HCT116 (cell line): ENCODE data around the gene CACNG3. TPM values are rescaled to one million over a fixed set of nuclear protein-coding genes. Genes with fewer than 3 reads are reported as not detected.

Source experiments
- ATAC-seq: fragments of 200-7000 bp; cut with Tn5 transposase; 2 replicates; pipeline ENCODE4 v1.9.1; 2020; ENCODE audit warnings: mild to moderate bottlenecking, moderate library complexity
- BruUV-seq: library from RNA; stranded (reverse); fragments of 400-500 nt; replicated peaks from 2 replicates; lab custom pipeline; 2021; lab: Mats Ljungman, UMichigan
- CTCF ChIA-PET: fragments of 300-600 bp; sonication (Branson Sonifier 250); formaldehyde crosslinking; loops from one replicate; lab custom pipeline; 2021; ENCODE audit warnings: antibody characterized with exemption; lab: Charles Lee
- POLR2A ChIA-PET: fragments of 300-600, 350-600 bp; sonication (Branson Sonifier 250); formaldehyde crosslinking; loops from one replicate; lab custom pipeline; 2021; ENCODE audit warnings: antibody characterized with exemption; lab: Charles Lee
- RAD21 ChIA-PET, 2 experiments: fragments of 300-600 bp; sonication (Branson Sonifier 250); formaldehyde crosslinking; loops; one replicate each; lab custom pipeline; 2023; ENCODE audit warnings: low total read pairs in 2 of 2; ENCODE audit not compliant: uncharacterized antibody in 2 of 2, unreplicated experiment in 2 of 2, low non-redundant PET in 1 of 2; lab: Charles Lee
- DNase-seq: peaks from one replicate; pipeline ENCODE4 v3.0.0-alpha.2; 2010; ENCODE audit warnings: low read depth, low spot score
- H2AFZ ChIP-seq: fragments of 200-600 bp; shearing (Covaris generic), sonication (generic); 2 replicates; pipeline ENCODE4 v1.6.1; 2017; ENCODE audit warnings: low read depth, mixed run types, mixed read lengths, antibody characterized with exemption, low read length; ENCODE audit not compliant: poor library complexity, severe bottlenecking
- H3K27ac ChIP-seq: 2 replicates; pipeline ENCODE4 v1.5.1; 2012; ENCODE audit warnings: low read depth, low read length
- H3K27me3 ChIP-seq: fragments of 200-600 bp; sonication (generic); 2 replicates; pipeline ENCODE4 v1.6.1; 2016; ENCODE audit warnings: mixed run types, low read length, mixed read lengths; ENCODE audit not compliant: insufficient read depth
- H3K36me3 ChIP-seq, 2 experiments: fragments of 200-500 bp in 1 of 2; fragments of 200-600 bp in 1 of 2; sonication (Bioruptor generic) in 1 of 2; sonication (generic) in 1 of 2; 2 replicates each; pipeline versions ENCODE4 v1.5.1 to v1.6.1; 2014 to 2016; ENCODE audit warnings: low read length in 2 of 2, inconsistent platforms in 1 of 2, mixed read lengths in 1 of 2, mixed run types in 1 of 2; ENCODE audit not compliant: insufficient read depth in 2 of 2, control insufficient read depth in 1 of 2
- H3K4me1 ChIP-seq, 2 experiments: fragments of 200-600 bp in 1 of 2; sonication (generic) in 1 of 2; 2 replicates each; pipeline versions ENCODE4 v1.5.1 to v1.6.1; 2012 to 2017; ENCODE audit warnings: low read length in 2 of 2, inconsistent platforms in 1 of 2, mild to moderate bottlenecking in 1 of 2, mixed read lengths in 1 of 2, mixed run types in 1 of 2, moderate library complexity in 1 of 2; ENCODE audit not compliant: insufficient read depth in 2 of 2, control insufficient read depth in 1 of 2
- H3K4me2 ChIP-seq: fragments of 200-600 bp; sonication (generic); 2 replicates; pipeline ENCODE4 v1.6.1; 2017; ENCODE audit warnings: mixed run types, low read length, mixed read lengths
- H3K4me3 ChIP-seq, 2 experiments: fragments of 200-600 bp in 1 of 2; sonication (generic) in 1 of 2; replicated peaks in 1 of 2; 2 replicates each; pipeline ENCODE4 v1.5.1; 2011 to 2016; ENCODE audit warnings: low read length in 2 of 2, control low read depth in 1 of 2, low read depth in 1 of 2, mild to moderate bottlenecking in 1 of 2, mixed read lengths in 1 of 2, mixed run types in 1 of 2
- H3K79me2 ChIP-seq: fragments of 200-600 bp; sonication (generic); 2 replicates; pipeline ENCODE4 v1.6.1; 2017; ENCODE audit warnings: mild to moderate bottlenecking, mixed run types, low read length, moderate library complexity, mixed read lengths; ENCODE audit not compliant: insufficient read depth
- H3K9ac ChIP-seq: fragments of 200-600 bp; sonication (generic); 2 replicates; pipeline ENCODE4 v1.6.1; 2016; ENCODE audit warnings: low read length, mixed read lengths
- H3K9me2 ChIP-seq: fragments of 200-600 bp; sonication (generic), shearing (Covaris generic); 2 replicates; pipeline ENCODE4 v1.6.1; 2017; ENCODE audit warnings: mixed run types, mild to moderate bottlenecking, moderate library complexity; ENCODE audit not compliant: insufficient read depth
- H3K9me3 ChIP-seq, 2 experiments: fragments of 200-500 bp in 1 of 2; fragments of 200-600 bp in 1 of 2; sonication (Bioruptor generic) in 1 of 2; sonication (generic) in 1 of 2; 2 replicates each; pipeline ENCODE4 v1.6.1; 2014 to 2017; ENCODE audit warnings: low read length in 2 of 2, mixed read lengths in 2 of 2, inconsistent platforms in 1 of 2, low read depth in 1 of 2, mild to moderate bottlenecking in 1 of 2, mixed run types in 1 of 2, moderate library complexity in 1 of 2; ENCODE audit not compliant: control insufficient read depth in 1 of 2, insufficient read depth in 1 of 2
- H4K20me1 ChIP-seq: fragments of 200-600 bp; sonication (generic), shearing (Covaris generic); 2 replicates; pipeline ENCODE4 v1.6.1; 2017; ENCODE audit warnings: mixed run types, mild to moderate bottlenecking, moderate library complexity; ENCODE audit not compliant: insufficient read depth
- EGR1 ChIP-seq: IDR thresholded peaks from 2 replicates; pipeline ENCODE4 v1.6.1; 2012; ENCODE audit warnings: low read depth
- FOSL1 ChIP-seq: IDR thresholded peaks from 2 replicates; pipeline ENCODE4 v1.6.1; 2012; ENCODE audit warnings: low read depth
- POLR2A ChIP-seq: IDR thresholded peaks from 2 replicates; pipeline ENCODE4 v1.7.0; 2011; ENCODE audit warnings: borderline replicate concordance; ENCODE audit not compliant: insufficient read depth, insufficient read length; ENCODE audit errors: extremely low read depth
- SP1 ChIP-seq: IDR thresholded peaks from 2 replicates; pipeline ENCODE4 v1.6.1; 2012; ENCODE audit warnings: low read depth
- intact Hi-C: fragments of 100-400 bp; cut with micrococcal nuclease; formaldehyde crosslinking; loops from 2 replicates; pipeline ENCODE4 v1.10.0; 2022
- total RNA-seq: library from RNA; stranded (reverse); gene quantifications from one replicate; pipeline ENCODE4 v1.2.1, GENCODE V29; 2021; ENCODE audit not compliant: unreplicated experiment
- TF ChIP-seq, protein P1 (sequence below): IDR thresholded peaks from 2 replicates; pipeline ENCODE4 v1.6.1; 2011; ENCODE audit warnings: mild to moderate bottlenecking, low read length, moderate library complexity; ENCODE audit not compliant: insufficient replicate concordance; ENCODE audit errors: extremely low read depth
- TF ChIP-seq, protein P2 (sequence below): IDR thresholded peaks from 2 replicates; pipeline ENCODE4 v1.6.1; 2012
- TF ChIP-seq, protein P3 (sequence below): IDR thresholded peaks from 2 replicates; pipeline ENCODE4 v1.6.1; 2012; ENCODE audit warnings: low read depth
- TF ChIP-seq, protein P4 (sequence below), 3 experiments: fragments of 200-600 bp in 1 of 3; sonication (generic) in 1 of 3; IDR thresholded peaks in 2 of 3; conservative IDR thresholded peaks in 1 of 3; 2 replicates each; pipeline ENCODE4 v1.5.1; 2012 to 2017; ENCODE audit warnings: low read depth in 2 of 3, low read length in 2 of 3, antibody characterized with exemption in 1 of 3, borderline replicate concordance in 1 of 3, control low read depth in 1 of 3, mild to moderate bottlenecking in 1 of 3, mixed read lengths in 1 of 3, mixed run types in 1 of 3, moderate library complexity in 1 of 3; ENCODE audit not compliant: insufficient read depth in 1 of 3

CACNG3 gene
- total RNA-seq, 1 experiment from 2014 or later: not detected

DNA sequence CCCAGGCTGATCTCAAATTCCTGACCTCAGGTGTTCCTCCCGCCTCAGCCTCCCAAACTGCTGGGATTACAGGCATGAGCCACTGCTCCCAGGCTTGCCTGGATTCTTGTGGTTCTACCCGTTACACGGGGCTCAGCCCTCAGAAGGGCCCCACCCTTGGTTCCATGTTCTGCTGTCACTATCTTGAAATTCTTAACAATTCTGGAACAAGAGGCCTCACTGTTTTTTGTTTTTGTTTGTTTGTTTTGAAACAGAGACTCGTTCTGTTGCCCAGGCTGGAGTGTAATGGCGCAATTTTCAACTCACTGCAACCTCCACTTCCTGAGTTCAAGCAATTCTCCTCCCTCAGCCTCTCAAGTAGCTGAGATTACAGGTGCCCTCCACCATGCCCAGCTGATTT lies 96.6 kb downstream of the CACNG3 start:
- no peaks in the 10 kb centered on the region for H4K20me1 ChIP-seq
- H3K9me3 ChIP-seq: no peaks in the 10 kb centered on the region
- no peaks in the 10 kb centered on the region for H3K9me2 ChIP-seq
- no peaks in the 10 kb centered on the region for H3K79me2 ChIP-seq
- DNase-seq (no peak), ATAC-seq (no peak)
- no peak for TF ChIP-seq FOSL1
- TF ChIP-seq, protein P1, sequence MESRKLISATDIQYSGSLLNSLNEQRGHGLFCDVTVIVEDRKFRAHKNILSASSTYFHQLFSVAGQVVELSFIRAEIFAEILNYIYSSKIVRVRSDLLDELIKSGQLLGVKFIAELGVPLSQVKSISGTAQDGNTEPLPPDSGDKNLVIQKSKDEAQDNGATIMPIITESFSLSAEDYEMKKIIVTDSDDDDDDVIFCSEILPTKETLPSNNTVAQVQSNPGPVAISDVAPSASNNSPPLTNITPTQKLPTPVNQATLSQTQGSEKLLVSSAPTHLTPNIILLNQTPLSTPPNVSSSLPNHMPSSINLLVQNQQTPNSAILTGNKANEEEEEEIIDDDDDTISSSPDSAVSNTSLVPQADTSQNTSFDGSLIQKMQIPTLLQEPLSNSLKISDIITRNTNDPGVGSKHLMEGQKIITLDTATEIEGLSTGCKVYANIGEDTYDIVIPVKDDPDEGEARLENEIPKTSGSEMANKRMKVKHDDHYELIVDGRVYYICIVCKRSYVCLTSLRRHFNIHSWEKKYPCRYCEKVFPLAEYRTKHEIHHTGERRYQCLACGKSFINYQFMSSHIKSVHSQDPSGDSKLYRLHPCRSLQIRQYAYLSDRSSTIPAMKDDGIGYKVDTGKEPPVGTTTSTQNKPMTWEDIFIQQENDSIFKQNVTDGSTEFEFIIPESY: no peak
- TF ChIP-seq, protein P2, sequence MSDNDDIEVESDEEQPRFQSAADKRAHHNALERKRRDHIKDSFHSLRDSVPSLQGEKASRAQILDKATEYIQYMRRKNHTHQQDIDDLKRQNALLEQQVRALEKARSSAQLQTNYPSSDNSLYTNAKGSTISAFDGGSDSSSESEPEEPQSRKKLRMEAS: no peak
- TF ChIP-seq, protein P3, sequence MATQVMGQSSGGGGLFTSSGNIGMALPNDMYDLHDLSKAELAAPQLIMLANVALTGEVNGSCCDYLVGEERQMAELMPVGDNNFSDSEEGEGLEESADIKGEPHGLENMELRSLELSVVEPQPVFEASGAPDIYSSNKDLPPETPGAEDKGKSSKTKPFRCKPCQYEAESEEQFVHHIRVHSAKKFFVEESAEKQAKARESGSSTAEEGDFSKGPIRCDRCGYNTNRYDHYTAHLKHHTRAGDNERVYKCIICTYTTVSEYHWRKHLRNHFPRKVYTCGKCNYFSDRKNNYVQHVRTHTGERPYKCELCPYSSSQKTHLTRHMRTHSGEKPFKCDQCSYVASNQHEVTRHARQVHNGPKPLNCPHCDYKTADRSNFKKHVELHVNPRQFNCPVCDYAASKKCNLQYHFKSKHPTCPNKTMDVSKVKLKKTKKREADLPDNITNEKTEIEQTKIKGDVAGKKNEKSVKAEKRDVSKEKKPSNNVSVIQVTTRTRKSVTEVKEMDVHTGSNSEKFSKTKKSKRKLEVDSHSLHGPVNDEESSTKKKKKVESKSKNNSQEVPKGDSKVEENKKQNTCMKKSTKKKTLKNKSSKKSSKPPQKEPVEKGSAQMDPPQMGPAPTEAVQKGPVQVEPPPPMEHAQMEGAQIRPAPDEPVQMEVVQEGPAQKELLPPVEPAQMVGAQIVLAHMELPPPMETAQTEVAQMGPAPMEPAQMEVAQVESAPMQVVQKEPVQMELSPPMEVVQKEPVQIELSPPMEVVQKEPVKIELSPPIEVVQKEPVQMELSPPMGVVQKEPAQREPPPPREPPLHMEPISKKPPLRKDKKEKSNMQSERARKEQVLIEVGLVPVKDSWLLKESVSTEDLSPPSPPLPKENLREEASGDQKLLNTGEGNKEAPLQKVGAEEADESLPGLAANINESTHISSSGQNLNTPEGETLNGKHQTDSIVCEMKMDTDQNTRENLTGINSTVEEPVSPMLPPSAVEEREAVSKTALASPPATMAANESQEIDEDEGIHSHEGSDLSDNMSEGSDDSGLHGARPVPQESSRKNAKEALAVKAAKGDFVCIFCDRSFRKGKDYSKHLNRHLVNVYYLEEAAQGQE: no peak
- no peak for TF ChIP-seq EGR1
- TF ChIP-seq POLR2A: no peak
- TF ChIP-seq, protein P4, sequence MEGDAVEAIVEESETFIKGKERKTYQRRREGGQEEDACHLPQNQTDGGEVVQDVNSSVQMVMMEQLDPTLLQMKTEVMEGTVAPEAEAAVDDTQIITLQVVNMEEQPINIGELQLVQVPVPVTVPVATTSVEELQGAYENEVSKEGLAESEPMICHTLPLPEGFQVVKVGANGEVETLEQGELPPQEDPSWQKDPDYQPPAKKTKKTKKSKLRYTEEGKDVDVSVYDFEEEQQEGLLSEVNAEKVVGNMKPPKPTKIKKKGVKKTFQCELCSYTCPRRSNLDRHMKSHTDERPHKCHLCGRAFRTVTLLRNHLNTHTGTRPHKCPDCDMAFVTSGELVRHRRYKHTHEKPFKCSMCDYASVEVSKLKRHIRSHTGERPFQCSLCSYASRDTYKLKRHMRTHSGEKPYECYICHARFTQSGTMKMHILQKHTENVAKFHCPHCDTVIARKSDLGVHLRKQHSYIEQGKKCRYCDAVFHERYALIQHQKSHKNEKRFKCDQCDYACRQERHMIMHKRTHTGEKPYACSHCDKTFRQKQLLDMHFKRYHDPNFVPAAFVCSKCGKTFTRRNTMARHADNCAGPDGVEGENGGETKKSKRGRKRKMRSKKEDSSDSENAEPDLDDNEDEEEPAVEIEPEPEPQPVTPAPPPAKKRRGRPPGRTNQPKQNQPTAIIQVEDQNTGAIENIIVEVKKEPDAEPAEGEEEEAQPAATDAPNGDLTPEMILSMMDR (IDR thresholded peaks at IDR 0.05 in 2 of 3, conservative IDR thresholded peaks at IDR 0.05 in 1 of 3; ENCODE audit: borderline replicate concordance in 1 of 3, insufficient read depth in 1 of 3, low read depth in 2 of 3, low read length in 2 of 3): no peak
- no peak for TF ChIP-seq SP1
- no TSS peak for BruUV-seq
- H3K4me2 ChIP-seq: no peak overlapping the region
- RAD21 ChIA-PET: no interaction called here
- H3K9ac ChIP-seq: no peak overlapping the region
- CTCF ChIA-PET: no interaction called here
- H2AFZ ChIP-seq: no peak overlapping the region
- no peak overlapping the region for H3K27ac ChIP-seq
- intact Hi-C loops: no loop called here
- H3K36me3 ChIP-seq: no peaks in the 10 kb centered on the region
- no peaks in the 10 kb centered on the region; a peak in 1 of 4 replicates for H3K4me1 ChIP-seq
- peaks cover 28% of the 10 kb centered on the region; the same call in 1 of the 2 replicates for H3K27me3 ChIP-seq
- H3K4me3 ChIP-seq: no peak overlapping the region
- POLR2A ChIA-PET: no interaction called here
